CD14-positive monocyte (primary cell): Measurements from ENCODE around the gene PHB1. TPM values are rescaled to one million over a fixed set of nuclear protein-coding genes. Genes with fewer than 3 reads are reported as not detected.

Source experiments
- DNase-seq, 3 donors: peaks; one replicate each; pipeline ENCODE4 v3.0.0-alpha.2; 2011 to 2022
- H2AFZ ChIP-seq: 2 replicates; pipeline ENCODE4 v1.6.0; 2012; ENCODE audit warnings: mild to moderate bottlenecking, low read depth, low read length, inconsistent platforms; ENCODE audit not compliant: insufficient read depth, poor library complexity, severe bottlenecking
- H3K27ac ChIP-seq, 2 donors: 1 replicate in 1 of 2; 2 replicates in 1 of 2; pipeline ENCODE4 v1.5.1; 2012 to 2013; ENCODE audit warnings: low read length in 2 of 2, control low read depth in 1 of 2, inconsistent platforms in 1 of 2, low read depth in 1 of 2, mild to moderate bottlenecking in 1 of 2
- H3K27me3 ChIP-seq, 2 donors: one replicate each; pipeline versions ENCODE4 v1.6.0 to v1.6.1; 2011 to 2013; ENCODE audit warnings: low read length in 2 of 2; ENCODE audit not compliant: control insufficient read depth in 2 of 2, insufficient read depth in 2 of 2
- H3K36me3 ChIP-seq, 2 donors: replicated peaks in 1 of 2; 1 replicate in 1 of 2; 2 replicates in 1 of 2; pipeline versions ENCODE4 v1.5.1 to v1.6.1; 2012 to 2013; ENCODE audit warnings: low read length in 2 of 2, control low read depth in 1 of 2, inconsistent platforms in 1 of 2, mild to moderate bottlenecking in 1 of 2; ENCODE audit not compliant: insufficient read depth in 2 of 2, control insufficient read depth in 1 of 2
- H3K4me1 ChIP-seq, 2 donors: 1 replicate in 1 of 2; 2 replicates in 1 of 2; pipeline versions ENCODE4 v1.5.1 to v1.6.1; 2012 to 2013; ENCODE audit warnings: low read length in 2 of 2, control low read depth in 1 of 2, inconsistent platforms in 1 of 2, mild to moderate bottlenecking in 1 of 2, moderate library complexity in 1 of 2; ENCODE audit not compliant: insufficient read depth in 2 of 2, control insufficient read depth in 1 of 2
- H3K4me2 ChIP-seq: replicated peaks from 2 replicates; pipeline ENCODE3; 2012; ENCODE audit warnings: low read length, moderate library complexity, mild to moderate bottlenecking; ENCODE audit not compliant: poor library complexity, severe bottlenecking; ENCODE audit errors: extremely low read depth
- H3K4me3 ChIP-seq, 3 experiments: fragments of 200-600 bp in 1 of 3; sonication (generic) in 1 of 3; replicated peaks in 1 of 3; 1 replicate in 2 of 3; 2 replicates in 1 of 3; pipeline ENCODE4 v1.5.1; 2011 to 2013; ENCODE audit warnings: low read length in 3 of 3, mild to moderate bottlenecking in 3 of 3, control low read depth in 2 of 3, low read depth in 2 of 3, inconsistent platforms in 1 of 3, moderate library complexity in 1 of 3
- H3K79me2 ChIP-seq: 2 replicates; pipeline ENCODE4 v1.6.0; 2012; ENCODE audit warnings: mild to moderate bottlenecking, control low read depth, inconsistent platforms, low read length, moderate library complexity; ENCODE audit not compliant: insufficient read depth
- H3K9ac ChIP-seq: 2 replicates; pipeline ENCODE4 v1.6.0; 2017; ENCODE audit warnings: low read length, mild to moderate bottlenecking; ENCODE audit not compliant: insufficient read depth, poor library complexity, severe bottlenecking
- H3K9me3 ChIP-seq, 2 donors: replicated peaks in 1 of 2; 1 replicate in 1 of 2; 2 replicates in 1 of 2; pipeline versions ENCODE4 v1.5.1 to v1.6.1; 2012 to 2013; ENCODE audit warnings: low read length in 2 of 2, control low read depth in 1 of 2; ENCODE audit not compliant: control insufficient read depth in 1 of 2, insufficient read depth in 1 of 2
- H4K20me1 ChIP-seq: 2 replicates; pipeline ENCODE4 v1.6.0; 2012; ENCODE audit warnings: mild to moderate bottlenecking, low read length, control low read depth, moderate library complexity; ENCODE audit not compliant: insufficient read depth
- H3K27ac Mint-ChIP-seq, 7 donors: one replicate each; pipeline ENCODE4 v1.8.0; 2020; ENCODE audit warnings: mild to moderate bottlenecking in 7 of 7, mixed read lengths in 7 of 7, moderate library complexity in 6 of 7, inconsistent platforms in 2 of 7
- H3K27me3 Mint-ChIP-seq, 3 donors: one replicate each; pipeline ENCODE4 v1.8.0; 2021 to 2022; ENCODE audit warnings: low read depth in 3 of 3, mild to moderate bottlenecking in 3 of 3, mixed read lengths in 3 of 3, moderate library complexity in 3 of 3, inconsistent platforms in 1 of 3
- H3K36me3 Mint-ChIP-seq, 2 donors: one replicate each; pipeline ENCODE4 v1.8.0; 2020; ENCODE audit warnings: mixed read lengths in 2 of 2, inconsistent platforms in 1 of 2, mild to moderate bottlenecking in 1 of 2
- H3K4me1 Mint-ChIP-seq: one replicate; pipeline ENCODE4 v1.8.0; 2020; ENCODE audit warnings: mild to moderate bottlenecking, mixed read lengths
- H3K4me3 Mint-ChIP-seq, 2 donors: one replicate each; pipeline ENCODE4 v1.8.0; 2020; ENCODE audit warnings: mild to moderate bottlenecking in 2 of 2, mixed read lengths in 2 of 2, moderate library complexity in 1 of 2
- H3K9me3 Mint-ChIP-seq, 7 donors: one replicate each; pipeline ENCODE4 v1.8.0; 2020 to 2022; ENCODE audit warnings: mixed read lengths in 7 of 7, mild to moderate bottlenecking in 6 of 7, moderate library complexity in 6 of 7, inconsistent platforms in 2 of 7
- CTCF ChIP-seq: fragments of 200-600 bp; IDR thresholded peaks from one replicate; pipeline ENCODE4 v1.8.0; 2022; ENCODE audit warnings: antibody characterized with exemption, mild to moderate bottlenecking
- WGBS: methylation state at CpG from one replicate; pipeline ENCODE4 v1.1.5; 2013; ENCODE audit warnings: missing lambda C conversion rate; ENCODE audit not compliant: insufficient coverage; 5-methylcytosine and 5-hydroxymethylcytosine counted together
- intact Hi-C, 2 donors: fragments of 100-400 bp; cut with micrococcal nuclease; formaldehyde crosslinking; loops; one replicate each; pipeline versions ENCODE4 v1.15.0 to v1.15.1; 2023
- polyA plus RNA-seq, 3 donors: library from polyadenylated mRNA; depleted of rRNA in 1 of 3; unstranded in 2 of 3; stranded (reverse) in 1 of 3; fragments of 300-500 nt in 2 of 3; fragments of >200 nt in 1 of 3; fragmentation: Illumina TruSeq in 2 of 3; gene quantifications; 1 replicate in 2 of 3; 2 replicates in 1 of 3; pipeline ENCODE4 v1.2.3, GENCODE V29; 2012 to 2021

PHB1 gene
- polyA plus RNA-seq, 3 donors: 57.1 to 89.2 (median 83.9) TPM

- H3K9me3 ChIP-seq: no peaks in the 10 kb centered on the region
- H3K36me3 ChIP-seq: no peaks in the 10 kb centered on the region
- no peaks in the 10 kb centered on the region for H4K20me1 ChIP-seq
- peaks cover 2 to 6% of the 10 kb centered on the region in 2 donors for H3K36me3 Mint-ChIP-seq
- TF ChIP-seq CTCF: no peak
- H2AFZ ChIP-seq: no peak overlapping the region
- peaks cover 29 to 34% of the 10 kb centered on the region in 2 donors for H3K4me1 ChIP-seq
- no peaks in the 10 kb centered on the region for H3K79me2 ChIP-seq
- 95% methylated on average over 10 of the region's 10 CpGs for WGBS
- H3K27me3 ChIP-seq: no peaks in the 10 kb centered on the region
- H3K4me3 Mint-ChIP-seq: no peak overlapping the region
- H3K27ac Mint-ChIP-seq: no peak overlapping the region
- no peak for DNase-seq
- peaks cover 0 to 3% (median 0%) of the 10 kb centered on the region in 7 donors for H3K9me3 Mint-ChIP-seq
- intact Hi-C loops: no loop called here
- H3K9ac ChIP-seq: no peak overlapping the region
- no peak overlapping the region for H3K27ac ChIP-seq
- H3K4me3 ChIP-seq: no peak overlapping the region
- H3K4me1 Mint-ChIP-seq: peaks cover 40% of the 10 kb centered on the region
- H3K27me3 Mint-ChIP-seq: peaks cover 1 to 10% (median 2%) of the 10 kb centered on the region in 3 donors
- no peak overlapping the region for H3K4me2 ChIP-seq
Measured at GRCh38 chr17:49383060-49383459, 31.6 kb downstream of the PHB1 start.

GRCh38 chr17:49382556-49382955 is 32.1 kb downstream of the PHB1 start:
- peaks cover 0 to 2% (median 0%) of the 10 kb centered on the region in 7 donors for H3K9me3 Mint-ChIP-seq
- Histone ChIP-seq H3K79me2 (no peaks in the 10 kb centered on the region), H3K4me3 (no peak overlapping the region), H2AFZ (no peak overlapping the region), H3K4me2 (no peak overlapping the region), H3K36me3 (no peaks in the 10 kb centered on the region), H3K4me1 (peaks cover 24 to 29% of the 10 kb centered on the region in 2 donors), H3K9ac (no peak overlapping the region), H4K20me1 (no peaks in the 10 kb centered on the region), H3K27me3 (no peaks in the 10 kb centered on the region), H3K9me3 (no peaks in the 10 kb centered on the region), H3K27ac (no peak overlapping the region)
- H3K27me3 Mint-ChIP-seq: peaks cover 1 to 10% (median 2%) of the 10 kb centered on the region in 3 donors
- no peak for TF ChIP-seq CTCF
- 100% methylated on average over 4 of the region's 7 CpGs for WGBS
- no peak for DNase-seq
- intact Hi-C loops: no loop called here
- peaks cover 36% of the 10 kb centered on the region for H3K4me1 Mint-ChIP-seq
- H3K4me3 Mint-ChIP-seq: no peak overlapping the region
- H3K36me3 Mint-ChIP-seq: peaks cover 2 to 6% of the 10 kb centered on the region in 2 donors
- no peak overlapping the region for H3K27ac Mint-ChIP-seq
